GM23338 (cell line): Measurements from ENCODE around the gene JAKMIP3. TPM values are rescaled to one million over a fixed set of nuclear protein-coding genes. Genes with fewer than 3 reads are reported as not detected.
A peak's percentile ranks its signal among the peaks of the same experiment; 100 is the strongest.

ENCODE experiments used
- ATAC-seq: fragments of 200-7000 bp; cut with Tn5 transposase; 3 replicates; pipeline ENCODE4 v1.9.1; 2020
- DNase-seq: peaks from one replicate; pipeline ENCODE4 v3.0.0-alpha.2; 2015; ENCODE audit warnings: low spot score
- H2AFZ ChIP-seq: fragments of 200-600 bp; sonication (generic); 2 replicates; pipeline ENCODE4 v1.8.0; 2016; ENCODE audit warnings: antibody characterized with exemption, mild to moderate bottlenecking, moderate library complexity
- H3F3A ChIP-seq: fragments of 200-600 bp; sonication (generic); replicated peaks from 2 replicates; pipeline ENCODE4 v1.8.0; 2017; ENCODE audit warnings: antibody characterized with exemption, mixed run types, low read depth
- H3K27ac ChIP-seq: fragments of 200-600 bp; sonication (generic); 2 replicates; pipeline ENCODE4 v1.6.1; 2016; ENCODE audit warnings: low read depth
- H3K27me3 ChIP-seq: fragments of 200-600 bp; sonication (generic); 2 replicates; pipeline ENCODE4 v1.8.0; 2016; ENCODE audit warnings: mild to moderate bottlenecking, mixed run types, moderate library complexity; ENCODE audit not compliant: insufficient read depth
- H3K36me3 ChIP-seq: fragments of 200-600 bp; sonication (generic); 2 replicates; pipeline ENCODE4 v1.8.0; 2016; ENCODE audit warnings: mild to moderate bottlenecking; ENCODE audit not compliant: insufficient read depth
- H3K4me1 ChIP-seq: fragments of 200-600 bp; sonication (generic); 2 replicates; pipeline ENCODE4 v1.8.0; 2016; ENCODE audit warnings: mild to moderate bottlenecking, moderate library complexity; ENCODE audit not compliant: insufficient read depth
- H3K4me2 ChIP-seq: fragments of 200-600 bp; sonication (generic); 2 replicates; pipeline ENCODE4 v1.7.1; 2017; ENCODE audit warnings: mixed run types
- H3K4me3 ChIP-seq: fragments of 200-600 bp; sonication (generic); 2 replicates; pipeline ENCODE4 v1.6.1; 2016; ENCODE audit warnings: mixed run types
- H3K79me2 ChIP-seq: fragments of 200-600 bp; sonication (generic); replicated peaks from 2 replicates; pipeline ENCODE4 v1.8.0; 2017; ENCODE audit warnings: mild to moderate bottlenecking; ENCODE audit not compliant: insufficient read depth
- H3K9me2 ChIP-seq: fragments of 200-600 bp; sonication (generic); 2 replicates; pipeline ENCODE4 v1.8.0; 2017; ENCODE audit not compliant: insufficient read depth
- H4K20me1 ChIP-seq: fragments of 200-600 bp; sonication (generic); replicated peaks from 2 replicates; pipeline ENCODE4 v1.8.0; 2017; ENCODE audit warnings: mild to moderate bottlenecking; ENCODE audit not compliant: insufficient read depth
- H3K27ac Mint-ChIP-seq: 2 replicates; pipeline ENCODE4 v1.8.0; 2020; ENCODE audit warnings: inconsistent platforms, mild to moderate bottlenecking, moderate library complexity, mixed read lengths
- H3K27me3 Mint-ChIP-seq: 3 replicates; pipeline ENCODE4 v1.8.0; 2022; ENCODE audit warnings: low read depth, mild to moderate bottlenecking, moderate library complexity, mixed read lengths, inconsistent platforms; ENCODE audit not compliant: insufficient read depth, poor library complexity
- H3K36me3 Mint-ChIP-seq: 3 replicates; pipeline ENCODE4 v1.8.0; 2021; ENCODE audit warnings: low read depth, mild to moderate bottlenecking, inconsistent platforms, moderate library complexity, mixed read lengths
- H3K4me1 Mint-ChIP-seq: 3 replicates; pipeline ENCODE4 v1.8.0; 2020; ENCODE audit warnings: mild to moderate bottlenecking, inconsistent platforms, mixed read lengths
- H3K4me3 Mint-ChIP-seq: 3 replicates; pipeline ENCODE4 v1.8.0; 2021; ENCODE audit warnings: moderate library complexity, mild to moderate bottlenecking, inconsistent platforms, mixed read lengths
- H3K9me3 Mint-ChIP-seq: 3 replicates; pipeline ENCODE4 v1.8.0; 2020; ENCODE audit warnings: moderate library complexity, mild to moderate bottlenecking, inconsistent platforms, mixed read lengths
- CREB1 ChIP-seq: fragments of 250-450 bp; sonication (Bioruptor Pico); IDR thresholded peaks from 2 replicates; pipeline ENCODE4 v1.5.0; 2020; ENCODE audit warnings: low read depth, mild to moderate bottlenecking, moderate library complexity
- CTCF ChIP-seq, 2 experiments: fragments of 200-600 bp in 1 of 2; sonication (generic) in 1 of 2; conservative IDR thresholded peaks; 2 replicates each; pipeline versions ENCODE4 v1.5.1 to v1.6.1; 2016 to 2017; ENCODE audit warnings: antibody characterized with exemption in 2 of 2, low read depth in 2 of 2, mild to moderate bottlenecking in 2 of 2, moderate library complexity in 1 of 2
- EZH2 ChIP-seq: fragments of 200-600 bp; sonication (generic); IDR thresholded peaks from one replicate; pipeline ENCODE4 v1.8.0; 2017; ENCODE audit warnings: antibody characterized with exemption, mild to moderate bottlenecking, low read depth; ENCODE audit not compliant: unreplicated experiment
- EZH2phosphoT487 ChIP-seq: fragments of 200-600 bp; sonication (generic); IDR thresholded peaks from one replicate; pipeline ENCODE4 v1.8.1; 2018; ENCODE audit warnings: antibody characterized with exemption; ENCODE audit not compliant: unreplicated experiment
- JUNB ChIP-seq: IDR thresholded peaks from one replicate; pipeline ENCODE4 v1.6.1; 2016; ENCODE audit warnings: antibody characterized with exemption; ENCODE audit not compliant: unreplicated experiment
- NANOG ChIP-seq: IDR thresholded peaks from 2 replicates; pipeline ENCODE4 v1.6.1; 2016; ENCODE audit warnings: antibody characterized with exemption, borderline replicate concordance
- POLR2AphosphoS5 ChIP-seq: IDR thresholded peaks from 2 replicates; pipeline ENCODE4 v1.6.1; 2016; ENCODE audit warnings: antibody characterized with exemption, low read depth
- REST ChIP-seq: IDR thresholded peaks from one replicate; pipeline ENCODE4 v1.6.1; 2018; ENCODE audit warnings: antibody characterized with exemption; ENCODE audit not compliant: unreplicated experiment
- STAT1 ChIP-seq: IDR thresholded peaks from one replicate; pipeline ENCODE4 v1.6.1; 2016; ENCODE audit warnings: antibody characterized with exemption; ENCODE audit not compliant: unreplicated experiment
- ZNF114 ChIP-seq: fragments of 250-450 bp; sonication (Bioruptor Pico); IDR thresholded peaks from 2 replicates; pipeline ENCODE4 v1.5.0; 2020; ENCODE audit warnings: mild to moderate bottlenecking, moderate library complexity
- ZNF331 ChIP-seq: fragments of 250-450 bp; sonication (Bioruptor Pico); IDR thresholded peaks from 2 replicates; pipeline ENCODE4 v1.5.0; 2020; ENCODE audit warnings: low read depth, mild to moderate bottlenecking, moderate library complexity
- long read RNA-seq: library from polyadenylated mRNA; unstranded; transcript quantifications from one replicate; pipeline ENCODE4 v2.0.0, GENCODE V29; 2020; ENCODE audit not compliant: unreplicated experiment
- polyA plus RNA-seq: library from polyadenylated mRNA; unstranded; fragments of >200 nt; fragmentation: Nextera tagmentation; extraction: Ambion mirVana; gene quantifications from 2 replicates; pipeline ENCODE4 v1.2.1, GENCODE V29; 2016
- total RNA-seq: library from RNA; depleted of rRNA; stranded (reverse); fragments of >200 nt; shearing (Covaris generic); gene quantifications from 2 replicates; pipeline ENCODE4 v1.2.3, GENCODE V29; 2014; rRNA removed

The JAKMIP3 gene
- total RNA-seq (0.47 and 1.2 TPM in 2 replicates), polyA plus RNA-seq (0.70 and 0.87 TPM in 2 replicates)
- long read RNA-seq, partial matches to known transcripts, result 1 of 1 reads
- long read RNA-seq, other reads (novel, unspliced or antisense), result 0 of 1 reads

- peaks cover 3% of the 10 kb centered on the region; the same call in 1 of the 3 replicates for H3K36me3 Mint-ChIP-seq
- H3K9me3 Mint-ChIP-seq, result no peaks in the 10 kb centered on the region; the same call in 2 of the 3 replicates
- Histone ChIP-seq H4K20me1 (no peaks in the 10 kb centered on the region), H3K27ac (no peak within 1 kb of the TSS), H2AFZ (peak within 1 kb of the TSS; percentile 96), H3F3A (peaks cover 4% of the 10 kb centered on the region; the same call in 1 of the 2 replicates), H3K4me3 (peak within 1 kb of the TSS; percentile 34), H3K27me3 (no peaks in the 10 kb centered on the region), H3K4me1 (peaks cover 11% of the 10 kb centered on the region), H3K9me2 (no peaks in the 10 kb centered on the region), H3K79me2 (no peaks in the 10 kb centered on the region), H3K4me2 (peak within 1 kb of the TSS; percentile 73), H3K36me3 (no peaks in the 10 kb centered on the region)
- peaks cover 25% of the 10 kb centered on the region for H3K4me1 Mint-ChIP-seq
- TF ChIP-seq STAT1 (no peak), CREB1 (CRISPR knock-in tag) (no peak), JUNB (no peak), EZH2 (no peak), ZNF114 (CRISPR knock-in tag) (no peak), NANOG (no peak), EZH2phosphoT487 (no peak)
- H3K27me3 Mint-ChIP-seq, result peaks cover 12% of the 10 kb centered on the region
- peak within 1 kb of the TSS; percentile 61 for H3K4me3 Mint-ChIP-seq
- peak within 1 kb of the TSS; percentile 26; the same call in 1 of the 2 replicates for H3K27ac Mint-ChIP-seq
- DNase-seq, result peak; percentile 68
- peak; percentile 91 for ATAC-seq
Measured at GRCh38 chr10:132065491-132066105, at the start of gene JAKMIP3. Gene JAKMIP3 (plus strand): TSS chr10:132065946. CDS start chr10:132104809, 38,863 bp downstream.

- Histone ChIP-seq H3F3A (no peaks in the 10 kb centered on the region), H3K9me2 (0 out of 2 replicates have a peak, but pooled peaks cover 7% of the 10 kb centered on the region), H3K36me3 (no peaks in the 10 kb centered on the region), H4K20me1 (no peaks in the 10 kb centered on the region), H3K27me3 (no peaks in the 10 kb centered on the region), H3K27ac (no peak overlapping the region), H3K4me2 (no peak overlapping the region), H3K4me1 (peaks cover 20% of the 10 kb centered on the region), H3K79me2 (no peaks in the 10 kb centered on the region), H2AFZ (no peak overlapping the region), H3K4me3 (no peak overlapping the region)
- Mint-ChIP-seq H3K27ac (no peak overlapping the region), H3K9me3 (peaks cover 5% of the 10 kb centered on the region; the same call in 2 of the 3 replicates), H3K4me3 (no peak overlapping the region), H3K27me3 (peaks cover 13% of the 10 kb centered on the region), H3K36me3 (peaks cover 2% of the 10 kb centered on the region; the same call in 1 of the 3 replicates), H3K4me1 (peaks cover 25% of the 10 kb centered on the region)
- TF ChIP-seq POLR2AphosphoS5 (no peak), JUNB (no peak), CREB1 (CRISPR knock-in tag) (no peak)
- DNase-seq (no peak), ATAC-seq (no peak)
Measured at GRCh38 chr10:132016514-132016913, 49.2 kb upstream of the JAKMIP3 start.

GRCh38 chr10:132018446-132018845 lies 47.3 kb upstream of the JAKMIP3 start:
- H3K4me1 Mint-ChIP-seq, result peaks cover 29% of the 10 kb centered on the region
- Histone ChIP-seq H4K20me1 (no peaks in the 10 kb centered on the region), H3F3A (no peaks in the 10 kb centered on the region), H3K27me3 (0 out of 2 replicates have a peak, but pooled peaks cover 2% of the 10 kb centered on the region), H3K4me2 (no peak overlapping the region), H3K79me2 (no peaks in the 10 kb centered on the region), H3K36me3 (no peaks in the 10 kb centered on the region), H3K9me2 (0 out of 2 replicates have a peak, but pooled peaks cover 7% of the 10 kb centered on the region), H3K27ac (no peak overlapping the region), H3K4me3 (no peak overlapping the region), H3K4me1 (peaks cover 19% of the 10 kb centered on the region), H2AFZ (no peak overlapping the region)
- peaks cover 19% of the 10 kb centered on the region for H3K27me3 Mint-ChIP-seq
- no peak for ATAC-seq
- H3K27ac Mint-ChIP-seq, result no peak overlapping the region
- H3K9me3 Mint-ChIP-seq, result peaks cover 5% of the 10 kb centered on the region; the same call in 2 of the 3 replicates
- no peak overlapping the region for H3K4me3 Mint-ChIP-seq
- no peak for DNase-seq
- H3K36me3 Mint-ChIP-seq, result peaks cover 2% of the 10 kb centered on the region; the same call in 1 of the 3 replicates
- TF ChIP-seq REST (no peak), CTCF (conservative IDR thresholded peaks at IDR 0.05; ENCODE audit: low read depth in 2 of 2) (no peak), CREB1 (CRISPR knock-in tag) (no peak), ZNF331 (CRISPR knock-in tag) (no peak)
